ENCODE measurements around the gene UVRAG.

UVRAG gene

GRCh38 chr11:75855206-75855605, 40.2 kb downstream of the UVRAG start:
- Histone ChIP-seq H3K79me2 (ENCODE audit: insufficient read depth, low read length) (peaks cover 82% of the 10 kb centered on the region), H4K20me1 (ENCODE audit: low read depth, low read length) (peaks cover 19% of the 10 kb centered on the region), H3K4me3 (ENCODE audit: insufficient read depth, low read length, poor library complexity, severe bottlenecking) (no peak overlapping the region), H3K36me3 (ENCODE audit: low read length) (peaks cover 11% of the 10 kb centered on the region; the same call in 1 of the 2 replicates), H3F3A (ENCODE audit: insufficient read depth) (0 out of 2 replicates have a peak, but pooled peaks cover 5% of the 10 kb centered on the region), H3K27ac (ENCODE audit: low read depth, low read length) (no peak overlapping the region), H3K4me2 (ENCODE audit: low read depth, low read length, poor library complexity, severe bottlenecking) (no peak overlapping the region), H2AFZ (ENCODE audit: low read depth, low read length, severe bottlenecking) (no peak overlapping the region), H3K27me3 (ENCODE audit: low read length) (no peaks in the 10 kb centered on the region), H3K9me2 (replicated peaks; ENCODE audit: insufficient read depth, low read length) (no peaks in the 10 kb centered on the region), H3K9me3 (ENCODE audit: insufficient read depth, low read length) (no peaks in the 10 kb centered on the region), H3K9ac (ENCODE audit: low read length) (no peak overlapping the region)
- TF ChIP-seq EZH2phosphoT487 (conservative IDR thresholded peaks at IDR 0.05; ENCODE audit: low read length) = no peak
- no peak for TF ChIP-seq CTCF (IDR thresholded peaks at IDR 0.05; ENCODE audit: insufficient read depth, low read length, poor library complexity, severe bottlenecking)

GRCh38 chr11:75856912-75857311, 41.9 kb downstream of the UVRAG start:
- Histone ChIP-seq H3K79me2 (ENCODE audit: insufficient read depth, low read length) (peaks cover 76% of the 10 kb centered on the region), H3K4me2 (ENCODE audit: low read depth, low read length, poor library complexity, severe bottlenecking) (no peak overlapping the region), H2AFZ (ENCODE audit: low read depth, low read length, severe bottlenecking) (no peak overlapping the region), H4K20me1 (ENCODE audit: low read depth, low read length) (peaks cover 10% of the 10 kb centered on the region), H3K27ac (ENCODE audit: low read depth, low read length) (no peak overlapping the region), H3K27me3 (ENCODE audit: low read length) (no peaks in the 10 kb centered on the region), H3K9ac (ENCODE audit: low read length) (no peak overlapping the region), H3K9me2 (replicated peaks; ENCODE audit: insufficient read depth, low read length) (no peaks in the 10 kb centered on the region), H3F3A (ENCODE audit: insufficient read depth) (no peaks in the 10 kb centered on the region), H3K36me3 (ENCODE audit: low read length) (peaks cover 11% of the 10 kb centered on the region; the same call in 1 of the 2 replicates), H3K4me3 (ENCODE audit: insufficient read depth, low read length, poor library complexity, severe bottlenecking) (no peak overlapping the region), H3K9me3 (ENCODE audit: insufficient read depth, low read length) (no peaks in the 10 kb centered on the region)
- no peak for TF ChIP-seq EZH2phosphoT487 (conservative IDR thresholded peaks at IDR 0.05; ENCODE audit: low read length)
- no peak for TF ChIP-seq CTCF (IDR thresholded peaks at IDR 0.05; ENCODE audit: insufficient read depth, low read length, poor library complexity, severe bottlenecking)

- no peaks in the 10 kb centered on the region for H3K9me2 ChIP-seq (replicated peaks; ENCODE audit: insufficient read depth, low read length)
- H2AFZ ChIP-seq (ENCODE audit: low read depth, low read length, severe bottlenecking) = no peak overlapping the region
- H3K79me2 ChIP-seq (ENCODE audit: insufficient read depth, low read length) = peaks cover 72% of the 10 kb centered on the region
- no peak overlapping the region for H3K27ac ChIP-seq (ENCODE audit: low read depth, low read length)
- H3K9me3 ChIP-seq (ENCODE audit: insufficient read depth, low read length) = no peaks in the 10 kb centered on the region
- H3F3A ChIP-seq (ENCODE audit: insufficient read depth) = no peaks in the 10 kb centered on the region
- H3K4me2 ChIP-seq (ENCODE audit: low read depth, low read length, poor library complexity, severe bottlenecking) = no peak overlapping the region
- TF ChIP-seq EZH2phosphoT487 (conservative IDR thresholded peaks at IDR 0.05; ENCODE audit: low read length) (no peak), CTCF (IDR thresholded peaks at IDR 0.05; ENCODE audit: insufficient read depth, low read length, poor library complexity, severe bottlenecking) (no peak)
- no peak overlapping the region for H3K9ac ChIP-seq (ENCODE audit: low read length)
- H3K4me3 ChIP-seq (ENCODE audit: insufficient read depth, low read length, poor library complexity, severe bottlenecking) = no peak overlapping the region
- peaks cover 8% of the 10 kb centered on the region; the same call in 1 of the 2 replicates for H3K36me3 ChIP-seq (ENCODE audit: low read length)
- H4K20me1 ChIP-seq (ENCODE audit: low read depth, low read length) = peaks cover 10% of the 10 kb centered on the region
- H3K27me3 ChIP-seq (ENCODE audit: low read length) = no peaks in the 10 kb centered on the region
Measured at GRCh38 chr11:75858042-75858441, 43.0 kb downstream of the UVRAG start.
